GM12864 (cell line): ENCODE data around the gene XPO4.
A peak's percentile ranks its signal among the peaks of the same experiment; 100 is the strongest.

Source experiments
- DNase-seq: peaks from one replicate; pipeline ENCODE4 v3.0.0-alpha.2; 2011; ENCODE audit warnings: low read depth
- H3K4me3 ChIP-seq: 2 replicates; pipeline ENCODE4 v1.5.1; 2011; ENCODE audit warnings: mild to moderate bottlenecking, low read depth, low read length, control low read depth
- TF ChIP-seq, protein P1 (sequence below): IDR thresholded peaks from 2 replicates; pipeline ENCODE4 v1.5.1; 2011; ENCODE audit warnings: low read depth, mild to moderate bottlenecking, moderate library complexity, low read length, control low read depth, inconsistent platforms; ENCODE audit errors: missing control alignments

XPO4 gene

GRCh38 chr13:20828539-20829364 is 73.8 kb downstream of the XPO4 start:
- DNase-seq = peak; percentile 27
- TF ChIP-seq, protein P1, sequence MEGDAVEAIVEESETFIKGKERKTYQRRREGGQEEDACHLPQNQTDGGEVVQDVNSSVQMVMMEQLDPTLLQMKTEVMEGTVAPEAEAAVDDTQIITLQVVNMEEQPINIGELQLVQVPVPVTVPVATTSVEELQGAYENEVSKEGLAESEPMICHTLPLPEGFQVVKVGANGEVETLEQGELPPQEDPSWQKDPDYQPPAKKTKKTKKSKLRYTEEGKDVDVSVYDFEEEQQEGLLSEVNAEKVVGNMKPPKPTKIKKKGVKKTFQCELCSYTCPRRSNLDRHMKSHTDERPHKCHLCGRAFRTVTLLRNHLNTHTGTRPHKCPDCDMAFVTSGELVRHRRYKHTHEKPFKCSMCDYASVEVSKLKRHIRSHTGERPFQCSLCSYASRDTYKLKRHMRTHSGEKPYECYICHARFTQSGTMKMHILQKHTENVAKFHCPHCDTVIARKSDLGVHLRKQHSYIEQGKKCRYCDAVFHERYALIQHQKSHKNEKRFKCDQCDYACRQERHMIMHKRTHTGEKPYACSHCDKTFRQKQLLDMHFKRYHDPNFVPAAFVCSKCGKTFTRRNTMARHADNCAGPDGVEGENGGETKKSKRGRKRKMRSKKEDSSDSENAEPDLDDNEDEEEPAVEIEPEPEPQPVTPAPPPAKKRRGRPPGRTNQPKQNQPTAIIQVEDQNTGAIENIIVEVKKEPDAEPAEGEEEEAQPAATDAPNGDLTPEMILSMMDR = peak; percentile 65
- no peak overlapping the region for H3K4me3 ChIP-seq

GRCh38 chr13:20826843-20827560 is 75.5 kb downstream of the XPO4 start:
- no peak overlapping the region for H3K4me3 ChIP-seq
- TF ChIP-seq, protein P1 = no peak
- no peak for DNase-seq

GRCh38 chr13:20826301-20826700 is 76.2 kb downstream of the XPO4 start:
- TF ChIP-seq, protein P1 = no peak
- H3K4me3 ChIP-seq = no peak overlapping the region
- DNase-seq = no peak

DNA sequence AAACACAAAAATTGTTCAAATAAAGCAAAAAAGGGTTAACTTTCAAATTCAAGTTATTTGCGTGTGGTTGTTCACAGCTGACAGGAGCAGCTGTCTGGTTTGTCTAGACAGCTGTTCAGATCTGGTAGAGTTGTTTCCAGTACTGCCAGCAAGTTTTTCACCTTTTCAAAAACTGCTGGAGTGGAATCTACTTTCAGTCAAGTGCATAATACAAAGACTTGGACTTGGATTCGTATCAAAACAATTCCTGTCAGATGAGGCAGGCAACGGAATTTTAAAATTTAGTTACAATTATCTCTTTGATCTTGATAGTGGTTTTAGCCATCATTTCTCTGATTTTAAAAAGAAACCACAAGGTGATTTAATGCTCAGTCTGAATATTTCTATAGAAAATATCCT is 77.1 kb downstream of the XPO4 start:
- DNase-seq = no peak
- no peak overlapping the region for H3K4me3 ChIP-seq
- TF ChIP-seq, protein P1 = no peak

DNA sequence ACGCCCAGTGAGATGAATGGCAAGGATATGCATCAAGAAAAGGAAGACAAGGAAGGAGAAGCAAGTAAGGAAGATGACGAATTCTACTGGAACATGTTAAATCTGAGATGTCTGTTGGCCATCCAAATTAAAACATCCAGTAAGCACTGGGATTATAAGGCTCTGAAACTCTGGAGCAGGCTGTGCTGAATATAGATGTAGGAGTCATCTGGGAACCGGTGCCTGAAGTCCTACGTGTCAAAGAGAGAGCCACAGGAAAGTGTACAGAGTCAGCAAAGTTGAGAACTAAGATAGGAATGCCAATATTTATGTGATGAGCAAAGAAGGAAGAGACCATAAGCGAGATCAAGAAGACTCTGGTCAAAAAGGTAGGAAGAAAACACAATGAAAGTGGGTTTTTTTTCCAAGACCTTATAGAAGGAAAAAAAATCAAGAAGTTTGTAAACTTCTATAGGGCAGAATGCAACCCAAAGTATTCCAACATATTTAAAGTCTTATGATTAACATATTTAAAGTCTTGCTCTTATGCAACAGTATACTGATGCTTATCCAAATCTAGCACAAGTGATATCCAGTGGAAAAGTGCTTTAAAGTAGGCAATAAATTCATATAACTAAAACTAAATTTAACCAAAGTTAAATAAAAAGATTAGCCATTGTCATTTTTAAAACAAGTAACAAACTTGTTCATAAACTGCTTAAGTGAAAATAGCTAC is 77.6 kb downstream of the XPO4 start:
- H3K4me3 ChIP-seq = no peak overlapping the region
- TF ChIP-seq, protein P1 = no peak
- DNase-seq = no peak

GRCh38 chr13:20823071-20823470 is 79.5 kb downstream of the XPO4 start:
- DNase-seq = no peak
- H3K4me3 ChIP-seq = no peak overlapping the region

More at GRCh38 chr13:20823071-20823470, 79.5 kb downstream of the XPO4 start:
- TF ChIP-seq, protein P1 = no peak
